ENCODE data around the gene LSAMP. TPM values are rescaled to one million over a fixed set of nuclear protein-coding genes. Genes with fewer than 3 reads are reported as not detected.

The LSAMP gene
- total RNA-seq, 2 donors from 2014 or later = 1.9 to 5.4 TPM

DNA sequence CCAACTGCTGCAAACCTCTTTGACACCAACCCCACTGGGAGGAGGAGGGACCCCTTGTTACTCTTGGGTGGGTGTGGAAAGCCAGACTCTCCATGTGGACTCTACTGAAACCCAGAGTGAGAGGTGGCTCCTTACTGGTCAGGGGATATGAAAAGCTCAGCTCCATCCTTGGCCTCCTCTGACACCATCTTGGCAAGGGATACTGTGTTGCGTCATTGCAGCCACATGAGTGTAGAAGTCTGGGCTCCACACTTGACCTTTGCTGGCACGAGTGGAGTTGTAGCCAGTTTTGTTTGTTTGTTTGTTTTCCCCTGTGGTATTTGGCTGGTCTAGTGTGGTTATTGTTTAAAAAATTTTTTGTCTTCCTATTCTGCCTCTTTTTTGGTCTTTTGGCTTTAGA, 532.9 kb downstream of the LSAMP start:
- no peaks in the 10 kb centered on the region for H3K9me3 ChIP-seq
- DNase-seq (ENCODE audit: low spot score) (no peak), ATAC-seq (ENCODE audit: insufficient number of reproducible peaks, low FRiP score, low read depth) (no peak)
- TF ChIP-seq, protein P1, sequence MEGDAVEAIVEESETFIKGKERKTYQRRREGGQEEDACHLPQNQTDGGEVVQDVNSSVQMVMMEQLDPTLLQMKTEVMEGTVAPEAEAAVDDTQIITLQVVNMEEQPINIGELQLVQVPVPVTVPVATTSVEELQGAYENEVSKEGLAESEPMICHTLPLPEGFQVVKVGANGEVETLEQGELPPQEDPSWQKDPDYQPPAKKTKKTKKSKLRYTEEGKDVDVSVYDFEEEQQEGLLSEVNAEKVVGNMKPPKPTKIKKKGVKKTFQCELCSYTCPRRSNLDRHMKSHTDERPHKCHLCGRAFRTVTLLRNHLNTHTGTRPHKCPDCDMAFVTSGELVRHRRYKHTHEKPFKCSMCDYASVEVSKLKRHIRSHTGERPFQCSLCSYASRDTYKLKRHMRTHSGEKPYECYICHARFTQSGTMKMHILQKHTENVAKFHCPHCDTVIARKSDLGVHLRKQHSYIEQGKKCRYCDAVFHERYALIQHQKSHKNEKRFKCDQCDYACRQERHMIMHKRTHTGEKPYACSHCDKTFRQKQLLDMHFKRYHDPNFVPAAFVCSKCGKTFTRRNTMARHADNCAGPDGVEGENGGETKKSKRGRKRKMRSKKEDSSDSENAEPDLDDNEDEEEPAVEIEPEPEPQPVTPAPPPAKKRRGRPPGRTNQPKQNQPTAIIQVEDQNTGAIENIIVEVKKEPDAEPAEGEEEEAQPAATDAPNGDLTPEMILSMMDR (IDR thresholded peaks at IDR 0.05) = no peak
- no peak overlapping the region for H3K27ac ChIP-seq
- H3K36me3 ChIP-seq = no peaks in the 10 kb centered on the region
- H3K4me3 ChIP-seq = no peak overlapping the region
- no peaks in the 10 kb centered on the region for H3K27me3 ChIP-seq (replicated peaks; ENCODE audit: insufficient read depth)
- no peaks in the 10 kb centered on the region for H3K4me1 ChIP-seq (ENCODE audit: control insufficient read depth in 1 of 2, low read depth in 2 of 2)

DNA sequence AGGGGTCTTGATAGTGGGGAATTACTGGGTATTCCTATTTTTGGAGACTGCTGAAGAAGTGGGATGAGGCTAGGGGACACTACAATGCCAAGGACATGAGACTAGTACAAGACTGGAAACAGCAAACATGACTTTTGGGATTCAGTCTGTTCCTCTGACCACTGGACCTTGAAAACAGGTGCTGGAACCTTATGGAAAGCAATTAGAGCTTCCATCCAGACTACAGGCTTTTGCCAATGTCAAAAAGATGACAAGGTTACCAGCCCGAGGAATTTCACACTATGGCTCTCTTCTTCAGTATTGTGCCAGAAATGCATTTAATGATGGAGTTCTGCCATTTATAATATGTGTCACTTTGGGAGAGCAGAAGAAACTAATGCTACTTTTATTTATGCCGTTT, 539.4 kb downstream of the LSAMP start:
- no peak overlapping the region for H3K27ac ChIP-seq
- no peak overlapping the region for H3K4me3 ChIP-seq
- H3K27me3 ChIP-seq (replicated peaks; ENCODE audit: insufficient read depth) = no peaks in the 10 kb centered on the region
- no peak for DNase-seq (ENCODE audit: low spot score)
- H3K9me3 ChIP-seq = no peaks in the 10 kb centered on the region
- no peaks in the 10 kb centered on the region for H3K4me1 ChIP-seq (ENCODE audit: control insufficient read depth in 1 of 2, low read depth in 2 of 2)
- TF ChIP-seq, protein P1 (IDR thresholded peaks at IDR 0.05) = no peak
- no peak for ATAC-seq (ENCODE audit: insufficient number of reproducible peaks, low FRiP score, low read depth)
- no peaks in the 10 kb centered on the region for H3K36me3 ChIP-seq

DNA sequence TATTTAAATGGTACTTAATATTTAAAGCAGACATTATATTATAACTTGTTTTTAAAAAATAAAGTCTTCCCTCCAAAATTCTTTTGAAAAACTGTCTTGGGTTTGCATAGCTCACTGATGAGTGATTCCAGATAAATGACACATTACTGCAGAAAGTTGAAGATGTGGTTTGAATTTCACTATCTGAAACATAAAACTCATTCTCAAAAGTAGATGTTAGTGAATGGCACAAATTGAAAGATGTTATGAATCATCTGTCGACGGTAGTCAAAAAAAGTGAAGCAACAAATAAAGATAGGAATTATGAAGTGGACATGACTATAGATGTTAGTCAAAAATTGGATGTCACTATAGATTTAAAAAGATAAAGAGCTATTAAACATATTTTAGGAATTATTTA, 541.4 kb downstream of the LSAMP start:
- TF ChIP-seq, protein P1 (IDR thresholded peaks at IDR 0.05) = no peak
- DNase-seq (ENCODE audit: low spot score) (no peak), ATAC-seq (ENCODE audit: insufficient number of reproducible peaks, low FRiP score, low read depth) (no peak)
- Histone ChIP-seq H3K4me3 (no peak overlapping the region), H3K9me3 (no peaks in the 10 kb centered on the region), H3K4me1 (ENCODE audit: control insufficient read depth in 1 of 2, low read depth in 2 of 2) (no peaks in the 10 kb centered on the region), H3K27ac (no peak overlapping the region), H3K27me3 (replicated peaks; ENCODE audit: insufficient read depth) (no peaks in the 10 kb centered on the region), H3K36me3 (no peaks in the 10 kb centered on the region)

DNA sequence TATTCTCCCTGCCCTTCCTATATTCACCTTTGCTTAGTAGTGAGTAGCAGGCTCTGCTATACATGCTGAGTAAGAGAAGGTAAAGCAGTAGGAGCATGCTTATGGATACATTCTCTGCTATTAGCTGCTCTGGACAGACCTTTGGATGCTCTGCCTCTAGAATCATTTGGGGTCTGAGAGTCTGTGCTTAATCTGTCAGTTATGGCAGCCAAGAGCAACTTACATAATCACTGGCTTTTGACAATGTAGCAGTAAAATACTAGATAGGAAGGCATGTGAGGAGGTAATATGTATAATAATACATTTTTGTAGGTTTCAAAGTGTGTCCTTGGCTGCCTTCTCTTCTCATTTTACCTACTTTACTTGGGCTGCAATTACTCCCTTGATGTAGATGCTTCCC, 544.3 kb downstream of the LSAMP start:
- Histone ChIP-seq H3K4me1 (ENCODE audit: control insufficient read depth in 1 of 2, low read depth in 2 of 2) (no peaks in the 10 kb centered on the region), H3K27ac (no peak overlapping the region), H3K9me3 (no peaks in the 10 kb centered on the region), H3K4me3 (no peak overlapping the region), H3K36me3 (no peaks in the 10 kb centered on the region), H3K27me3 (replicated peaks; ENCODE audit: insufficient read depth) (no peaks in the 10 kb centered on the region)
- TF ChIP-seq, protein P1 (IDR thresholded peaks at IDR 0.05) = no peak
- DNase-seq (ENCODE audit: low spot score) (no peak), ATAC-seq (ENCODE audit: insufficient number of reproducible peaks, low FRiP score, low read depth) (no peak)

DNA sequence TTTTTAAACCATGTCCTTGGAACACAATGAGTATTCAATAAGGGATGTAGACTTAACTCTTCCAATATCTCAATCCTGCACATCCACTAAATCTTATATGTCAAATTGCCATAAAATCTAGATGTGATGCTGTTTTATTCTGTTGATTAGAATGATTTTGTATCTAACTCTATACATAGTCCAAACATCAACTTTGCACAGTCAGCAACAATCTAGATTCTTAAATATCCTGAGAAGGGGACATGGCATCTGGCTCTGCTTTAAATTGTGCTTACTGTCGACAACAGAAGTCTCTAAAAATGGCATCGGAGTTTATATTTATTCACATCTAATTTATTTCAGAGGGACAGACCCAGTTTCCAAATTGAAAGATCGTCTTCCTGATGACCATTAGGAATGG, 545.8 kb downstream of the LSAMP start:
- no peak for ATAC-seq (ENCODE audit: insufficient number of reproducible peaks, low FRiP score, low read depth)

More for the DNA sequence above, 545.8 kb downstream of the LSAMP start:
- no peak for DNase-seq (ENCODE audit: low spot score)
- Histone ChIP-seq H3K4me1 (ENCODE audit: control insufficient read depth in 1 of 2, low read depth in 2 of 2) (no peaks in the 10 kb centered on the region), H3K36me3 (no peaks in the 10 kb centered on the region), H3K9me3 (no peaks in the 10 kb centered on the region), H3K27me3 (replicated peaks; ENCODE audit: insufficient read depth) (no peaks in the 10 kb centered on the region), H3K27ac (no peak overlapping the region), H3K4me3 (no peak overlapping the region)
- TF ChIP-seq, protein P1 (IDR thresholded peaks at IDR 0.05) = no peak
